Transverse colon (tissue), 4 donors: ENCODE results near the gene FOXL3. TPM values are rescaled to one million over a fixed set of nuclear protein-coding genes. Genes with fewer than 3 reads are reported as not detected.

Experiments used
- DNase-seq: peaks from one replicate; pipeline ENCODE4 v3.0.0-alpha.2; 2019
- H3K27ac ChIP-seq, 4 donors: fragments of 200-600 bp; sonication (generic); 2 replicates each; pipeline ENCODE4 v1.5.1; 2016 to 2018; ENCODE audit warnings: inconsistent platforms in 4 of 4
- H3K27me3 ChIP-seq: fragments of 200-600 bp; sonication (generic); 2 replicates; pipeline ENCODE4 v1.5.1; 2017; ENCODE audit warnings: inconsistent platforms
- H3K36me3 ChIP-seq, 4 donors: fragments of 200-600 bp; sonication (generic); 2 replicates each; pipeline ENCODE4 v1.5.1; 2017 to 2019; ENCODE audit warnings: inconsistent platforms in 4 of 4
- H3K4me1 ChIP-seq, 4 donors: fragments of 200-600 bp; sonication (generic); 2 replicates each; pipeline ENCODE4 v1.5.1; 2017 to 2020; ENCODE audit warnings: inconsistent platforms in 4 of 4
- H3K4me3 ChIP-seq, 4 donors: fragments of 200-600 bp; sonication (generic); 1 replicate in 1 of 4; 2 replicates in 3 of 4; pipeline versions ENCODE4 v1.5.1 to v1.6.1; 2017 to 2019; ENCODE audit warnings: inconsistent platforms in 4 of 4
- H3K9me3 ChIP-seq, 2 donors: fragments of 200-600 bp; sonication (generic); 2 replicates each; pipeline ENCODE4 v1.5.1; 2017 to 2019; ENCODE audit warnings: inconsistent platforms in 2 of 2
- EP300 ChIP-seq: sonication (generic); formaldehyde crosslinking; IDR thresholded peaks from one replicate; pipeline ENCODE4 v1.6.1; 2017; ENCODE audit warnings: antibody characterized with exemption, low read depth
- POLR2A ChIP-seq: fragments of 450-650 bp; IDR thresholded peaks from one replicate; pipeline ENCODE4 v1.6.1; 2016; ENCODE audit warnings: antibody characterized with exemption, mild to moderate bottlenecking, moderate library complexity
- POLR2AphosphoS5 ChIP-seq, 3 donors: sonication (generic); formaldehyde crosslinking; IDR thresholded peaks; one replicate each; pipeline ENCODE4 v1.6.1; 2016; ENCODE audit warnings: antibody characterized with exemption in 3 of 3
- WGBS, 2 donors: methylation state at CpG; one replicate each; pipeline ENCODE4 v1.1.5; 2018; ENCODE audit warnings: low coverage in 1 of 2; 5-methylcytosine and 5-hydroxymethylcytosine counted together
- in situ Hi-C, 4 donors: fragments of 200-750 bp; cut with MboI; loops; one replicate each; pipeline versions ENCODE4 v1.15.0 to v1.15.1; 2017; ENCODE audit warnings: low sequenced_read_pairs in 3 of 4, low pct_ligation_motif_present in 1 of 4, low pct_unique_long_range_greater_than_20kb in 1 of 4
- intact Hi-C: fragments of 100-400 bp; cut with DNase I; formaldehyde crosslinking; loops from one replicate; pipeline ENCODE4 v1.15.1; 2023; ENCODE audit warnings: low total_unique reads
- total RNA-seq, 4 donors: library from RNA; depleted of rRNA; stranded (reverse); fragments of >200 nt; gene quantifications; one replicate each; pipeline ENCODE4 v1.1.0, GENCODE V29; 2016
- TF ChIP-seq, protein P1 (sequence below), 5 experiments: fragments of 200-600 bp in 3 of 5; fragments of 450-650 bp in 2 of 5; sonication (generic) in 3 of 5; IDR thresholded peaks; 1 replicate in 2 of 5; 2 replicates in 3 of 5; pipeline ENCODE4 v1.5.1; 2016 to 2017; ENCODE audit warnings: antibody characterized with exemption in 5 of 5, inconsistent platforms in 3 of 5, mild to moderate bottlenecking in 2 of 5, moderate library complexity in 1 of 5

The FOXL3 gene
- total RNA-seq, 4 donors from 2014 or later: not detected

DNA sequence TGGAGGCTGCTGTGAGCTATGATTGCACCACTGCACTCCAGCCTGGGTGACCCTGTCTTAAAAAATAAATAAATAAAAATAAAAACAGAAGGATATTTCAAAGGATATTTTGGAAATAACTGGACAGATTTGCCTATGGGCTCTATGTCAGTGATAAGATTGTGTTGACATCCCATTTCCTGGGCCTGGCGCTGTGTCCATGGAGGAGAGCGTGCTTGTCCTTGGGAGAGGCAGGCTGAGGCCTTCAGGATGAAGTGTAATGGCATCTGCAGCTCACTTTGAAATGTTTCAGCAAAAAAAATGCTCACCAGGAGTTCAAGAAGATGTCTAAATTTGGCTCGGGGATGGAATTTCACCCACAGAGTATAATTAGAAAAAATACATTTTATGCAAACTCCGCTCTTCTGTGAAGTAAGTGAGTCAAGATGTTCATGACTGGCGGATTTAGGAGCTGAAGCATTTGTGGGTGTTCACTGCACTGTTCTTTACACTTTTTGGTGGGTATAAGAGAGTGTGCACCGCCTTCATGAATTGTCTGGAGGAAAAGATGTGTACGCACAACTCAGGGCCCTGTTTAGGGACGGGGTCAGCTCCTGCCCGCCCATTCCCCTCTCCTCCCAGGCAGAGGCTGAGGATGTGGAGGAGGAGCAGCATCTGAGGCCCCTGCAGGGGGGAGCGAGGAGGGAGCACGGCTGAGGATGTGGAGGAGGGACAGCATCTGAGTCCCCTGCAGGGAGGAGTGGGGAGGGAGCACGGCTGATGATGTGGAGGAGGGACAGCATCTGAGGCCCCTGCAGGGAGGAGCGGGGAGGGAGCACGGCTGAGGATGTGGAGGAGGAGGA, 18.5 kb upstream of the FOXL3 start:
- DNase-seq: no peak
- in situ Hi-C loops: no loop called here
- Histone ChIP-seq H3K36me3 (no peaks in the 10 kb centered on the region), H3K27me3 (no peaks in the 10 kb centered on the region), H3K4me1 (peaks cover 0 to 3% (median 0%) of the 10 kb centered on the region in 4 donors), H3K27ac (no peak overlapping the region), H3K9me3 (peaks cover 0 to 3% of the 10 kb centered on the region in 2 donors), H3K4me3 (no peak overlapping the region)
- WGBS, 2 donors: 88% methylated on average over 3 to 14 of the region's 14 CpGs
- TF ChIP-seq, protein P1, sequence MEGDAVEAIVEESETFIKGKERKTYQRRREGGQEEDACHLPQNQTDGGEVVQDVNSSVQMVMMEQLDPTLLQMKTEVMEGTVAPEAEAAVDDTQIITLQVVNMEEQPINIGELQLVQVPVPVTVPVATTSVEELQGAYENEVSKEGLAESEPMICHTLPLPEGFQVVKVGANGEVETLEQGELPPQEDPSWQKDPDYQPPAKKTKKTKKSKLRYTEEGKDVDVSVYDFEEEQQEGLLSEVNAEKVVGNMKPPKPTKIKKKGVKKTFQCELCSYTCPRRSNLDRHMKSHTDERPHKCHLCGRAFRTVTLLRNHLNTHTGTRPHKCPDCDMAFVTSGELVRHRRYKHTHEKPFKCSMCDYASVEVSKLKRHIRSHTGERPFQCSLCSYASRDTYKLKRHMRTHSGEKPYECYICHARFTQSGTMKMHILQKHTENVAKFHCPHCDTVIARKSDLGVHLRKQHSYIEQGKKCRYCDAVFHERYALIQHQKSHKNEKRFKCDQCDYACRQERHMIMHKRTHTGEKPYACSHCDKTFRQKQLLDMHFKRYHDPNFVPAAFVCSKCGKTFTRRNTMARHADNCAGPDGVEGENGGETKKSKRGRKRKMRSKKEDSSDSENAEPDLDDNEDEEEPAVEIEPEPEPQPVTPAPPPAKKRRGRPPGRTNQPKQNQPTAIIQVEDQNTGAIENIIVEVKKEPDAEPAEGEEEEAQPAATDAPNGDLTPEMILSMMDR (IDR thresholded peaks at IDR 0.05): no peak
- TF ChIP-seq POLR2A (no peak), EP300 (no peak), POLR2AphosphoS5 (IDR thresholded peaks at IDR 0.05) (no peak)
- intact Hi-C loops: no loop called here

DNA sequence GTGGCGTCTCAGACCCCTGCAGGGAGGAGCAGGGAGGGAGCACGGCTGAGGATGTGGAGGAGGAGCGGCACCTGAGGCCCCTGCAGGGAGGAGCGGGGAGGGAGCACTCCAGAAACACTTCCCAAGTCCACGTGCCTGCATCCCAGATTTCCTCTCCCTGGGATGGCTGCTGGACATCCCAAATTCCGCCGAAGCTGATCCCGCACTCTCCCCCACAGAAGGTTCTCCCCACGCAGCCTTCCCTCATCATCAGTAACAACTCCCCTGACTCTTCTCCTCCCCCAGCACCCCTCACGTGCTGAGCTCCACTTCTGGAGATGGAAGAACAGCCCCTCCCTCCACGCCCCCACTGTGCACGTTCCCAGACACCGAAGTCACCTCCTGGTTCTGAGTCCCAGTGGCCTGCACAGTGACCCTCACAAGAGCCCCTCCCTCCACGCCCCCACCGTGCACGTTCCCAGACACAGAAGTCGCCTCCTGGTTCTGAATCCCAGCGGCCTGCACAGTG, 17.8 kb upstream of the FOXL3 start:
- Histone ChIP-seq H3K36me3 (no peaks in the 10 kb centered on the region), H3K9me3 (peaks cover 0 to 3% of the 10 kb centered on the region in 2 donors), H3K4me1 (peaks cover 0 to 3% (median 0%) of the 10 kb centered on the region in 4 donors), H3K27me3 (no peaks in the 10 kb centered on the region), H3K4me3 (no peak overlapping the region), H3K27ac (no peak overlapping the region)
- in situ Hi-C loops (no loop called here), intact Hi-C loops (no loop called here)
- no peak for DNase-seq
- TF ChIP-seq EP300 (no peak), POLR2A (no peak), POLR2AphosphoS5 (IDR thresholded peaks at IDR 0.05) (no peak)
- TF ChIP-seq, protein P1 (IDR thresholded peaks at IDR 0.05): no peak
- WGBS, 2 donors: 83 to 87% methylated on average over 3 to 18 of the region's 18 CpGs

DNA sequence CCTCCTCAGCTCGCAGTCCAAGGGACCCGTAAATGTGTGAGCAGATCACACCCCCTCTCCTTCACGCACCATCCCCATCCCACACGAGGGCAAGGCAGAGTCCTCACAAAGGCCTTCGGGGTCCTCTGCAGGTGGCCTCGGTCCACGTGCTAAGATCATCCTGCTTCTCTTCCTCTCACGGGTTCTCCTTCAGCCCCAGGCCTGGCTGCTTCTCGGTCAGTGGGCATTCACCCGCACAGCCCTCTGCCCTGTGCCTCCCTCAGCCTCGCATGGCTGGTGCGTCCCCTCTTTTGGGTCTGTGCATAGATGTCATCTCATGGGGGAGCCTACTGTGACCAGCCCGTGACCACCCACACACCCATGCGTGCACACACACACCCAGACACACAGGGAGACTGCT, 17.3 kb upstream of the FOXL3 start:
- in situ Hi-C loops: no loop called here
- no peak overlapping the region for H3K27ac ChIP-seq
- no peak overlapping the region for H3K4me3 ChIP-seq
- TF ChIP-seq POLR2A (no peak), EP300 (no peak), POLR2AphosphoS5 (IDR thresholded peaks at IDR 0.05) (no peak)
- intact Hi-C loops: no loop called here
- no peak for DNase-seq
- 84% methylated on average over 14 of the region's 14 CpGs; no CpG with 5 or more reads in 1 of the 2 donors for WGBS, 2 donors
- peaks cover 0 to 3% (median 0%) of the 10 kb centered on the region in 4 donors for H3K4me1 ChIP-seq
- H3K36me3 ChIP-seq: no peaks in the 10 kb centered on the region
- no peaks in the 10 kb centered on the region for H3K27me3 ChIP-seq
- H3K9me3 ChIP-seq: peaks cover 0 to 3% of the 10 kb centered on the region in 2 donors

DNA sequence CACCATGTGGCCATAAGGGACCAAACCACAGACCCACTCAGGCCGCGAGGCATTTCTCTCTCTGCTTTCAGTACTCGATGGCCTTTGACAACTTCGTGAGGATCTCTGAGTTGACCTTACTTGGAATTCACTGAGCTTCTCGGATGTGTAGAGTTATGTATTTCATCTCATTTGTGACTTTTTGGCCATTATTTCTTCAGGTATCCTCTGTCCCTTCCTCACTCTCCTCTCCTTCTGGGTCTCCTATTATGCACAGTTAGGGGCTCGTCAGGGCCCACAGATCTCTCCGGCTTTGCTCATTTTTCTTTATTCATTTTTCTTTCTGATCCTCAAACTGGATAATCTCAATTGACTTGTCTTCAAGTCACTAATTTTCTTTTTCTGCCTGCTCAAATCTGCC, 16.6 kb upstream of the FOXL3 start:
- no peaks in the 10 kb centered on the region for H3K4me1 ChIP-seq
- DNase-seq: no peak
- no peaks in the 10 kb centered on the region for H3K27me3 ChIP-seq
- no peak overlapping the region for H3K27ac ChIP-seq
- peaks cover 0 to 3% of the 10 kb centered on the region in 2 donors for H3K9me3 ChIP-seq
- intact Hi-C loops (no loop called here), in situ Hi-C loops (no loop called here)
- no peak overlapping the region for H3K4me3 ChIP-seq
- WGBS, 2 donors: 88 to 93% methylated on average over 6 to 7 of the region's 7 CpGs
- TF ChIP-seq, protein P1 (IDR thresholded peaks at IDR 0.05): no peak
- TF ChIP-seq EP300: no peak
- no peak for TF ChIP-seq POLR2A
- no peak for TF ChIP-seq POLR2AphosphoS5 (IDR thresholded peaks at IDR 0.05)
- no peaks in the 10 kb centered on the region for H3K36me3 ChIP-seq
